ENCODE results near the gene HNRNPM.
"Not testable (repeated sequence)": the region's sequence is repeated elsewhere in the genome, so short reads cannot be mapped to it uniquely, and the experiment has no call there.

Gene HNRNPM

DNA sequence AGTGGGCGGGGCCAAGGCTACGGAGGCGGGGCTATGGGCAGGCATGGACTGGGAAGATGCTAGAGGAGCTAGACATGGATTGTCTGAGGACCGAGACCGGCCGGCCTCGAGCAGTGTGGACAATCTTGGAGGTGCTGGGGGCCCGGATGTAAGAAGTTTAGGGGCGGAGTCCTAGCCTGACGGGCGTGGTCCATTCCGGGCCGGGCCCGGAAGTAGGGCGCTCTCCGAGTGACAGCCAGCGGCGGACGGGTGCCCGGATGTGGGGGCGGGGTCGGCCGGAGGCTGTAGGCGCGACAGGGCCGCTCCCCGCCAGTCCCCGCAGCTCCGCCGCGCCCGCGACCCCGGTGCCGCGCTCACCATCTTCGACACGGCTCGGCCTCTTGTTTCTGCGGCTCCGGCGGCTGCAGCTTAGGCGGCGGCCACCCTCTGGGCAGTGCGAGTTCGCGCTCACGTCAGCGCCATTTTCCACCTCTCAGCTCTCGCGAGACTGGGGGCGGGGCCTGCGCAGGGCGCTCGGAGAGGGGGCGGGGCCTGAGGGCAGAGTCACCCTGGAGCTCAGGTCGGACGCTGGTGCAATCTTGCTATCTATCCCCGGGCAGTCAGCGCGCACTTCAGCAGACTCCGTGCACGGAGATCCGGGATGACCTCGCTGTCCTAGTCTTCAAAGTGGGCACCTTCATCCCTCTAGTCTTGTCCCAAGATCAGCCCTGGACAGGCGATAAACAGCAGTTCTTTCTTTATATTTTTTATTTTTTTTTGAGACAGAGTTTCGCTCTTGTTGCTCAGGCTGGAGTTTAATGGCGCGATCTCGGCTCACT lies 69.1 kb downstream of the HNRNPM start, which contains the start of gene ZNF414:
Gene ZNF414, minus strand, starts transcription at position 481 of the 818 bp plus-strand sequence. Its CDS starts 121 bp downstream, at position 360.
- ATAC-seq (ENCODE audit: insufficient read depth, low read depth) (peak; percentile 88), DNase-seq (peak; percentile 94)
- no peaks in the 10 kb centered on the region for H3K27me3 ChIP-seq (ENCODE audit: insufficient read depth, low read length, poor library complexity)
- peak within 1 kb of the TSS; percentile 85 for H3K9ac ChIP-seq (ENCODE audit: low read depth, low read length)
- H3K79me2 ChIP-seq (ENCODE audit: insufficient read depth, low read length): peaks cover 12% of the 10 kb centered on the region
- H3K4me2 ChIP-seq (ENCODE audit: insufficient read depth, low read length): peak within 1 kb of the TSS; percentile 69
- no peaks in the 10 kb centered on the region for H4K20me1 ChIP-seq (ENCODE audit: insufficient read depth, low read length)
- TF ChIP-seq, protein P1, sequence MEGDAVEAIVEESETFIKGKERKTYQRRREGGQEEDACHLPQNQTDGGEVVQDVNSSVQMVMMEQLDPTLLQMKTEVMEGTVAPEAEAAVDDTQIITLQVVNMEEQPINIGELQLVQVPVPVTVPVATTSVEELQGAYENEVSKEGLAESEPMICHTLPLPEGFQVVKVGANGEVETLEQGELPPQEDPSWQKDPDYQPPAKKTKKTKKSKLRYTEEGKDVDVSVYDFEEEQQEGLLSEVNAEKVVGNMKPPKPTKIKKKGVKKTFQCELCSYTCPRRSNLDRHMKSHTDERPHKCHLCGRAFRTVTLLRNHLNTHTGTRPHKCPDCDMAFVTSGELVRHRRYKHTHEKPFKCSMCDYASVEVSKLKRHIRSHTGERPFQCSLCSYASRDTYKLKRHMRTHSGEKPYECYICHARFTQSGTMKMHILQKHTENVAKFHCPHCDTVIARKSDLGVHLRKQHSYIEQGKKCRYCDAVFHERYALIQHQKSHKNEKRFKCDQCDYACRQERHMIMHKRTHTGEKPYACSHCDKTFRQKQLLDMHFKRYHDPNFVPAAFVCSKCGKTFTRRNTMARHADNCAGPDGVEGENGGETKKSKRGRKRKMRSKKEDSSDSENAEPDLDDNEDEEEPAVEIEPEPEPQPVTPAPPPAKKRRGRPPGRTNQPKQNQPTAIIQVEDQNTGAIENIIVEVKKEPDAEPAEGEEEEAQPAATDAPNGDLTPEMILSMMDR (IDR thresholded peaks at IDR 0.05; ENCODE audit: borderline replicate concordance, extremely low read depth, low read length, poor library complexity, severe bottlenecking): no peak
- TF ChIP-seq EZH2 (IDR thresholded peaks at IDR 0.05; ENCODE audit: borderline replicate concordance, low read depth, low read length, severe bottlenecking): no peak
- H2AFZ ChIP-seq (ENCODE audit: low read depth, low read length): peak within 1 kb of the TSS; percentile 90
- H3K4me1 ChIP-seq (ENCODE audit: insufficient read depth, low read length): peaks cover 44% of the 10 kb centered on the region
- H3K27ac ChIP-seq (ENCODE audit: low read length): peak within 1 kb of the TSS; percentile 87
- peaks cover 13% of the 10 kb centered on the region; the same call in 1 of the 2 replicates for H3K36me3 ChIP-seq (ENCODE audit: insufficient read depth, low read length)
- H3K9me3 ChIP-seq (ENCODE audit: insufficient read depth, low read length, severe bottlenecking): no peaks in the 10 kb centered on the region
- peak within 1 kb of the TSS; percentile 35 to 63; a peak in 3 of 4 replicates for H3K4me3 ChIP-seq (ENCODE audit: low read depth in 1 of 2, low read length in 2 of 2)

DNA sequence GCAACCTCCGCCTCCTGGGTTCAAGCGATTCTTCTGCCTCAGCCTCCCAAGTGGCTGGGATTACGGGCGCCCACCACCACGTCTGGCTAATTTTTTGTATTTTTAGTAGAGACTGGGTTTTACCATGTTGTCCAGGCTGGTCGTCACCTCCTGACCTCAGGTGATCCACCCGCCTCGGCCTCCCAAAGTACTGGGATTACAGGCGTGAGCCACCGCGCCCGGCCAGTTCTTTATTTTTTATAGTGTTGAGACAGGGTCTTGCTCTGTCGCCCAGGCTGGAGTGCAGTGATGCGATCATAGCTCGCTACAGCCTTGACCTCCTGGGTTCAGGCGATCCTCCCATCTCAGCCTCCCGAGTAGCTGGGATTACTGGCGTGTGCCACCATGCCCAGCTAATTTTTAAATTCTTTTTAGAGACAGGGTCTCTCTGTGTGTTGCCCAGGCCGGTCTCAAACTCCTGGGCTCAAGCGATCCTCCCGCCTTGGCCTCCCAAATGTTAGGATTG lies 69.8 kb downstream of the HNRNPM start:
- not testable (repeated sequence) for H4K20me1 ChIP-seq (ENCODE audit: insufficient read depth, low read length); H3K9me3 ChIP-seq (ENCODE audit: insufficient read depth, low read length, severe bottlenecking); ATAC-seq (ENCODE audit: insufficient read depth, low read depth); DNase-seq; H3K27me3 ChIP-seq (ENCODE audit: insufficient read depth, low read length, poor library complexity)
- peak overlapping the region; percentile 85 for H3K9ac ChIP-seq (ENCODE audit: low read depth, low read length)
- peak overlapping the region; percentile 35 to 63; a peak in 3 of 4 replicates for H3K4me3 ChIP-seq (ENCODE audit: low read depth in 1 of 2, low read length in 2 of 2)
- peak overlapping the region; percentile 90; the same call in 1 of the 2 replicates for H2AFZ ChIP-seq (ENCODE audit: low read depth, low read length)
- H3K4me1 ChIP-seq (ENCODE audit: insufficient read depth, low read length): peaks cover 44% of the 10 kb centered on the region
- peaks cover 12% of the 10 kb centered on the region for H3K79me2 ChIP-seq (ENCODE audit: insufficient read depth, low read length)
- H3K4me2 ChIP-seq (ENCODE audit: insufficient read depth, low read length): peak overlapping the region; percentile 69
- H3K36me3 ChIP-seq (ENCODE audit: insufficient read depth, low read length): peaks cover 13% of the 10 kb centered on the region; the same call in 1 of the 2 replicates
- peak overlapping the region; percentile 87 for H3K27ac ChIP-seq (ENCODE audit: low read length)

DNA sequence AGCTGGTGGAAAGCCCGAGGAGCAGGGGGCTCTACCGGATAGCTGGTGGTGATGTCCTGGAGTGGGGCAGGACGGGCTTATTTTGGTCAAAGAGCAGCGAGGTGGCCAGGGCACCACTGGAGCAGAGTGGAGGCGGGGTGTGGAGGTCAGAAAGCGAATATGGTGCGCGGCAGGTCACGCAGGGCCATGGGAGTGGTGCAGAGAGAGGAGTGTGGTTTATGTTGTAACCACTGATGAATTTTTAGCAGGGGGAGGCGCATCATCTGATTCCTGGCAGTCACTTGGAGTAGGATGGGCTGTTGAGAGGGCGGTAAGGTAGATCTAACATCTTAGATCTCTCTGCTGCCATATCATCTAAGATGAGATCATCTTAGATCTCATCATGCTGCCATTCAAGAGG lies 70.5 kb downstream of the HNRNPM start:
- Histone ChIP-seq H3K4me3 (ENCODE audit: low read depth in 1 of 2, low read length in 2 of 2) (no peak overlapping the region), H3K36me3 (ENCODE audit: insufficient read depth, low read length) (peaks cover 13% of the 10 kb centered on the region; the same call in 1 of the 2 replicates), H3K9me3 (ENCODE audit: insufficient read depth, low read length, severe bottlenecking) (no peaks in the 10 kb centered on the region), H2AFZ (ENCODE audit: low read depth, low read length) (no peak overlapping the region; the same call in 1 of the 2 replicates), H4K20me1 (ENCODE audit: insufficient read depth, low read length) (no peaks in the 10 kb centered on the region), H3K4me2 (ENCODE audit: insufficient read depth, low read length) (no peak overlapping the region), H3K4me1 (ENCODE audit: insufficient read depth, low read length) (peaks cover 44% of the 10 kb centered on the region), H3K79me2 (ENCODE audit: insufficient read depth, low read length) (peaks cover 12% of the 10 kb centered on the region), H3K9ac (ENCODE audit: low read depth, low read length) (no peak overlapping the region), H3K27ac (ENCODE audit: low read length) (no peak overlapping the region), H3K27me3 (ENCODE audit: insufficient read depth, low read length, poor library complexity) (no peaks in the 10 kb centered on the region)
- TF ChIP-seq EZH2 (IDR thresholded peaks at IDR 0.05; ENCODE audit: borderline replicate concordance, low read depth, low read length, severe bottlenecking): no peak
- TF ChIP-seq, protein P1 (IDR thresholded peaks at IDR 0.05; ENCODE audit: borderline replicate concordance, extremely low read depth, low read length, poor library complexity, severe bottlenecking): no peak
- no peak for ATAC-seq (ENCODE audit: insufficient read depth, low read depth)
- no peak for DNase-seq
